Urinary bladder (tissue), 4 donors: Measurements from ENCODE around the gene SPOCK1. TPM values are rescaled to one million over a fixed set of nuclear protein-coding genes. Genes with fewer than 3 reads are reported as not detected.
"Not testable (repeated sequence)": the region's sequence is repeated elsewhere in the genome, so short reads cannot be mapped to it uniquely, and the experiment has no call there.

Source experiments
- DNase-seq: peaks from one replicate; pipeline ENCODE4 v3.0.0-alpha.2; 2015; ENCODE audit errors: extremely low spot score
- H3K27ac ChIP-seq: one replicate; pipeline ENCODE4 v1.5.1; 2013; ENCODE audit warnings: low read depth, mild to moderate bottlenecking, moderate library complexity
- H3K36me3 ChIP-seq: one replicate; pipeline ENCODE4 v1.6.1; 2013; ENCODE audit warnings: mild to moderate bottlenecking, moderate library complexity; ENCODE audit not compliant: insufficient read depth
- H3K4me1 ChIP-seq: one replicate; pipeline ENCODE4 v1.6.1; 2013; ENCODE audit warnings: mild to moderate bottlenecking, moderate library complexity; ENCODE audit not compliant: insufficient read depth
- H3K4me3 ChIP-seq: one replicate; pipeline ENCODE4 v1.5.1; 2013; ENCODE audit warnings: low read depth, low read length
- WGBS: extraction: QIAGEN DNeasy Blood & Tissue Kit; methylation state at CpG from one replicate; pipeline ENCODE4 v1.1.7; 2013; 5-methylcytosine and 5-hydroxymethylcytosine counted together
- polyA plus RNA-seq: library from polyadenylated mRNA; stranded (reverse); fragments of 200-250 nt; gene quantifications from one replicate; pipeline ENCODE4 v1.2.3, GENCODE V29; 2013
- small RNA-seq: library from RNA; depleted of rRNA; stranded (forward); fragments of <200 nt; gene quantifications from one replicate; pipeline ENCODE3, GENCODE V24; 2014
- total RNA-seq: library from RNA; depleted of rRNA; stranded (reverse); fragments of >200 nt; gene quantifications from one replicate; pipeline ENCODE4 v1.2.3, GENCODE V29; 2014
- donor health status: healthy with polysubstance abuse.
- donor health status: healthy.

Gene SPOCK1
- total and polyA plus RNA-seq, 2 donors = 8.9 to 11.2 TPM

DNA sequence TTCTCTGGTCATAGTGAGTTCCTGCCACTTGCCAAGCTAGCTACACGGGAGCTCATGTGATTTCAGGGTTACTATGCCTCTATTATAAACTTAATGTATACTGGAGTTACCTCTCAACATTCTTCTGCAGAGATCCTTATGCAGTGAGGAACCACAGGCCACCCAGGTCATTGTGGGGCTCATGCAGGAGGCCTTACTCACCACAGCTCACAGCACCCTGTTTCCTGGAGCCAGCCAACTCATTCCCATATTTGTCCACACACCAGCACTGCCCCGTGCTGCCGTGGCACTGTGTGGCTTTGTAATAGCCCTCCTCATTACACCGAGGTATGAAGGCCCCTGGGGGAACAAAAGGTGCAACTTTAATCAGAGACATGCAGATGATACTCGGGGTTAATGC is 520.0 kb downstream of the SPOCK1 start:
- Histone ChIP-seq H3K36me3 (no peaks in the 10 kb centered on the region), H3K4me1 (no peaks in the 10 kb centered on the region), H3K27ac (no peak overlapping the region), H3K4me3 (no peak overlapping the region)
- WGBS = 78% methylated on average over 5 of the region's 5 CpGs
- no peak for DNase-seq

DNA sequence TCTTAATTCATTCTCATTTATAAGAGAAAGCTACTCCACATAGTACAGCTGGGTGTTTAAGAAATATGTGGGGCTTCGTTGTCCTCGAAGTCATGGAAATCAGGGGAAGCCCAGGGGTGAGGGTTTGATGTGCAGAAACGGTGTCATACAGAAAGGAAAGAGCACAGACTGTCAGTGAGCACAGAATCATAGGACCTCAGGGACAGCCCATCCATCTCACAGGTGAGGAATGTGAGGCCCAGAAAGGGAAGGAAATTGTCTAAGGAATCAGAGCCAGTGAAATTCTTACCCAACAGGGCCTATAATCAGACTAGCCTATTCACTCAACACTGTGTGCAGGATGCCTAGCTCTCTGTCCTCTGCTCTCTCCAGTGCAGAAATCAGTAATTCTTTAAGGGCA is 535.6 kb downstream of the SPOCK1 start:
- WGBS = 60% methylated on average over 3 of the region's 3 CpGs
- Histone ChIP-seq H3K4me3 (no peak overlapping the region), H3K27ac (no peak overlapping the region), H3K4me1 (no peaks in the 10 kb centered on the region), H3K36me3 (no peaks in the 10 kb centered on the region)
- no peak for DNase-seq

DNA sequence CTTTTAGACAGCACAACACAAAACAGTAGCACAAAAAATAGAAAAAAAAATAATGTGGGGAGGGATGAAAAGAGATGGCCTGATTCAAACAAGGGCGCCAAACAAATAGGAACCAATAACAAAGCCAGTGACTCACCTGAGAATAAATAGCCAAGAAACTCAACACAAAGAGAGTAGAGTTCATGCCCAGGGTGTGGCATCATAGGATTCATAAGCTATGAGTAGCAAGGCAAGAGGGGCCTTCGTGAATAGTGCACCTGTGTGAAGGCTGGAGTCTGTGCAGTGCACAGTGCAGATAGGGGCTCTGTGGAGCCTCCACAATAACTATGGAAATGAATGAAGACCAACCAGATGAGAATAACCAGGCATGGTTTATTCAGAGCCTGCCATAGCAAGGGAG is 541.7 kb downstream of the SPOCK1 start:
- no peaks in the 10 kb centered on the region for H3K36me3 ChIP-seq
- 81% methylated on average over 2 of the region's 2 CpGs for WGBS
- DNase-seq = no peak
- no peak overlapping the region for H3K27ac ChIP-seq
- H3K4me1 ChIP-seq = no peaks in the 10 kb centered on the region
- H3K4me3 ChIP-seq = no peak overlapping the region

DNA sequence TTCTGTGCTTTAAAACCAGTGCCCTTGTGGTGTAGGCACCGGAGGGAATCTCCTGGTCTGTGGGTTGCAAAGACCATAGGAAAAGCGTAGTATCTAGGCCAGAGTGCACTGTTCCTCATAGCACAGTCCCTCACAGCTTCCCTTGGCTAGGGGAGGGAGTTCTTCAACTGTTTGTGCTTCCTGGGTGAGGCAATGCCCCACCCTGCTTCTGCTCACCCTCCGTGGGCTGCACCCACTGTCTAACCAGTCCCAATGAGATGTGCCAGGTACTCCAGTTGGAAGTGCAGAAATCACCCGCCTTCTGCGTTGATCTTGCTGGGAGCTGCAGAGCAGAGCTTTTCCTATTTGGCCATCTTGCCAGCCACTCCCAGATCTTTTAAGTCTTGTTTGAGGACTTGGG is 545.0 kb downstream of the SPOCK1 start:
- not testable (repeated sequence) for H3K36me3 ChIP-seq, H3K4me3 ChIP-seq, H3K4me1 ChIP-seq, H3K27ac ChIP-seq, DNase-seq
- WGBS = 83% methylated on average over 5 of the region's 5 CpGs

DNA sequence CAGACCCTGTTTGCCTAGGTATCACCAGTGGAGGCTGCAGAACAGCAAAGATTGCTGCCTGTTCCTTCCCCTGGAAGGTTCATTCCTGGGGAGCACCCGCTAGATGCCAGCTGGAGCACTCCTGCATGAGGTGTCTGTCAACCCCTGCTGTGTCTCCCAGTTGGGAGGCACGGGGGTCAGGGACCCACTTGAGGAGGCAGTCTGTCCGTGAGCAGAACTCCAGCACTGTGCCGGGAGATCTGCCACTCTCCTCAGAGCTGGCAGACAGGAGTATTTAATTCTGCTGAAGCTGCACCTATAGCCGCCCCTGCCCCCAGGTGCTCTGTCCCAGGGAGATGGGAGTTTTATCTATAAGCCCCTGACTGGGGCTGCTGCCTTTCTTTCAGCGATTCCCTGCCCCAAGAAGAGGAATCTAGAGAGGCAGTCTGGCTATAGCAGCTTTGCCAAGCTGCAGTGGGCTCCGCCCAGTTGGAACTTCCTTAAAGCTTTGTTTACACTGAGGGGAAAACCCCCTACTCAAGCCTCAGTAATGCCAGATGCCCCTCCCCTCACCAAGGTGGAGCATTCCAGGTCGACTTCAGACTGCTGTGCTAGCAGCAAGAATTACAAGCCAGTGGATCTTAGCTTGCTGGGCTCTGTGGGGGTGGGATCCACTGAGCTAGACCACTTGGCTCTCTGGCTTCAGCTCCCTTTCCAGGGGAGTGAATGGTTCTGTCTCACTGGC is 545.6 kb downstream of the SPOCK1 start:
- not testable (repeated sequence) for H3K4me1 ChIP-seq, H3K36me3 ChIP-seq, H3K4me3 ChIP-seq, DNase-seq, H3K27ac ChIP-seq
- WGBS = 47% methylated on average over 8 of the region's 8 CpGs

DNA sequence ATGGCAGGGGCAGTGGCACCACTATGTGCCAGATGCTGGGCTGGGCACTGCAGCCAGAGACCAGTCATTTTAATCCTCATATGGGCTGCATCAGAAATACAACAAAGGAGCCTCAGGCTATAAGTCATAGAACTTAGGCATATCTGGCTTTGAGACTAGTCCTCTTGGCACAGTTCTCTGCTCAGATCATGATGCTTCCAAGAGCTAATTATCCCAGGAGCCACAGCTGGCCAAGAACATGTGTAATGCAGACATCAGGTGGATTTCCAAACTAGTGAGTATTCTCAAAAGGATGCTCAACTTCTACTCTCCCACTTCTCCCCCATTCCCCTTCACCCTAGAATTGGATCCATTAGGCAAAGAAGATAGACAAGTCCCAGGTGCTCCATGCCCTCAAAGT is 571.6 kb downstream of the SPOCK1 start:
- no peak overlapping the region for H3K27ac ChIP-seq
- no peaks in the 10 kb centered on the region for H3K4me1 ChIP-seq
- DNase-seq = no peak
- H3K36me3 ChIP-seq = no peaks in the 10 kb centered on the region
- H3K4me3 ChIP-seq = no peak overlapping the region

DNA sequence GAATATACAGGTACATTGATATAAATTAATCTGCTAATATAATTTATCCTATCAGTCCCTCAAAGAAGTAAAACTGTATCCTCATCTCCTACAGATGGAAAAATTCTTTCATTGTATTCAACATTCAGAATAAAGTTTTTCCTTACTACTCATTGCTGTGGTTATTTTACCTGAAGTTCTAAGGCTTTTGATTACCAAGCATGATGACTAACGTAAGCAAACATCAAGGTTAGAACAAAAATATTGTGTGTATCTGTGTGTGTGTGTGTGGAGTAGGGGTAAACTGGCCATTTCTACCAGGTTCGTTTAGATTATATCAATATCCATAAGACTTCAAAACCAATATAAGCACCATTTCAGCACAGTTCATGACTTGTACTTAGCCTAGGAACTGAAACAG is 573.1 kb downstream of the SPOCK1 start:
- WGBS = 72% methylated on average over 2 of the region's 2 CpGs
- H3K4me3 ChIP-seq = no peak overlapping the region
- H3K27ac ChIP-seq = no peak overlapping the region
- H3K4me1 ChIP-seq = no peaks in the 10 kb centered on the region
- no peaks in the 10 kb centered on the region for H3K36me3 ChIP-seq
- no peak for DNase-seq

Small RNAs within 50 kb of the gene (small RNA-seq; reads per million reads assigned to genes)
- not detected for gene RNA5SP193

Other genes with a start within 250 kb of the SPOCK1 start
- 12.0 TPM for gene KLHL3, start 236.8 kb upstream of the SPOCK1 start, total RNA-seq
- gene KLHL3, start 236.8 kb upstream of the SPOCK1 start, polyA plus RNA-seq = 3.1 TPM